Neural progenitor cell (in vitro differentiated cells): ENCODE data around the gene CNTNAP2.

Source experiments
- CTCF ChIP-seq: fragments of 200-600 bp; sonication (generic); IDR thresholded peaks from 2 replicates; pipeline ENCODE4 v1.5.1; 2017; ENCODE audit warnings: antibody characterized with exemption, mild to moderate bottlenecking
- EZH2 ChIP-seq: fragments of 200-600 bp; sonication (generic); IDR thresholded peaks from 2 replicates; pipeline ENCODE4 v1.6.1; 2017; ENCODE audit warnings: antibody characterized with exemption, mild to moderate bottlenecking, moderate library complexity
- EZH2phosphoT487 ChIP-seq: fragments of 200-600 bp; sonication (generic); IDR thresholded peaks from 2 replicates; pipeline ENCODE4 v1.6.1; 2017; ENCODE audit warnings: antibody characterized with exemption

- TF ChIP-seq CTCF = no peak
- TF ChIP-seq EZH2 = no peak
- no peak for TF ChIP-seq EZH2phosphoT487
Observed at GRCh38 chr7:146405737-146406136, 289.1 kb downstream of the CNTNAP2 start.
